Prostate gland (tissue), 2 donors: ENCODE measurements around the gene C1QA.
A peak's percentile ranks its signal among the peaks of the same experiment; 100 is the strongest.

ENCODE experiments used
- POLR2A ChIP-seq: fragments of 450-650 bp; IDR thresholded peaks from one replicate; pipeline ENCODE4 v1.6.1; 2016; ENCODE audit warnings: antibody characterized with exemption, mild to moderate bottlenecking
- POLR2AphosphoS5 ChIP-seq: sonication (generic); formaldehyde crosslinking; IDR thresholded peaks from one replicate; pipeline ENCODE4 v1.6.1; 2017; ENCODE audit warnings: antibody characterized with exemption
- TF ChIP-seq, protein P1 (sequence below), 4 experiments: fragments of 200-600 bp in 2 of 4; fragments of 450-650 bp in 2 of 4; sonication (generic) in 2 of 4; IDR thresholded peaks; 1 replicate in 3 of 4; 2 replicates in 1 of 4; pipeline ENCODE4 v1.5.1; 2016 to 2019; ENCODE audit warnings: antibody characterized with exemption in 4 of 4, mild to moderate bottlenecking in 2 of 4, moderate library complexity in 2 of 4

DNA sequence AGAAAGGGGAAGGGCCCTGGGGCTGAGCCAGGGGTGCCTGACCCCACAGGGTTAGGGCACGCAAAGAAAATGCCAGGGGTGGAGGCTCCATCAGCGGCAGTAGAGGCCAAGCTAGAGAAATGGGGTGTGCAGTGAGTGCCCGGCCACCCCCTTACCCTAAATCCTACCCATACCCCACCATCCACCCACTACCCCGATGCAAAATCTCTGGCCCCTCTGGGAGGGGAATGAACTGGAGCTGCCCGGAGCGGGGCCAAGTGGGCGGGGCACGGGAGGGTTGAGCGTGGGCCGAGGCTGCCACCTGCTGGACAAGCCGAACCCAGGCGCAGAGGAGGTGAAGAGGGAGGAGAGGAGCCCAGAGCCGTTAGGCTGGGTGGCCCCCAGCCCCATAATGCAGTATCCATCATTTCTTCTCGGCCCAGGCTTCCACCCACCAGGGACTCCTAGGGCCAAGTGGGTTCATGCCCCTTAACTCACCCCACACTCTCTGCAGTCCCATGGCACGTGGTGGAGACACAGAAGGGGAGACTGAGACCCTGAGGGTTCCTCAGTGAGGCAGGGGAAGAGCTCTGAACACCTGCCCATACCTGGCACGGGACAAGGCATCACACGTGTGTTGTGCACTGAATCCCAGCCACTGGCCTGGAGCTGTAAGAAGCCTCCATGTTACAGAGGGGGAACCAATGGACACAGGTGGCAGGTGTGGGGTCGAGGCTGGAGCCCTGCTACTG, 5.6 kb downstream of the C1QA start:
- TF ChIP-seq POLR2AphosphoS5 (peak; percentile 39), POLR2A (no peak)
- TF ChIP-seq, protein P1, sequence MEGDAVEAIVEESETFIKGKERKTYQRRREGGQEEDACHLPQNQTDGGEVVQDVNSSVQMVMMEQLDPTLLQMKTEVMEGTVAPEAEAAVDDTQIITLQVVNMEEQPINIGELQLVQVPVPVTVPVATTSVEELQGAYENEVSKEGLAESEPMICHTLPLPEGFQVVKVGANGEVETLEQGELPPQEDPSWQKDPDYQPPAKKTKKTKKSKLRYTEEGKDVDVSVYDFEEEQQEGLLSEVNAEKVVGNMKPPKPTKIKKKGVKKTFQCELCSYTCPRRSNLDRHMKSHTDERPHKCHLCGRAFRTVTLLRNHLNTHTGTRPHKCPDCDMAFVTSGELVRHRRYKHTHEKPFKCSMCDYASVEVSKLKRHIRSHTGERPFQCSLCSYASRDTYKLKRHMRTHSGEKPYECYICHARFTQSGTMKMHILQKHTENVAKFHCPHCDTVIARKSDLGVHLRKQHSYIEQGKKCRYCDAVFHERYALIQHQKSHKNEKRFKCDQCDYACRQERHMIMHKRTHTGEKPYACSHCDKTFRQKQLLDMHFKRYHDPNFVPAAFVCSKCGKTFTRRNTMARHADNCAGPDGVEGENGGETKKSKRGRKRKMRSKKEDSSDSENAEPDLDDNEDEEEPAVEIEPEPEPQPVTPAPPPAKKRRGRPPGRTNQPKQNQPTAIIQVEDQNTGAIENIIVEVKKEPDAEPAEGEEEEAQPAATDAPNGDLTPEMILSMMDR (IDR thresholded peaks at IDR 0.05): peak; percentile 78 to 97 (median 94)
